GM12878 (cell line): ENCODE data around the gene CRB1. TPM values are rescaled to one million over a fixed set of nuclear protein-coding genes. Genes with fewer than 3 reads are reported as not detected.

Source experiments
- ATAC-seq: fragments of 200-7000 bp; cut with Tn5 transposase; 3 replicates; pipeline ENCODE4 v1.9.1; 2020; ENCODE audit warnings: mild to moderate bottlenecking, moderate library complexity
- Bru-seq: library from RNA; stranded (reverse); fragments of 400-500 nt; gene quantifications from one replicate; lab custom pipeline; 2021; lab: Mats Ljungman, UMichigan
- BruChase-seq, 2 experiments: library from RNA; stranded (reverse); fragments of 400-500 nt; gene quantifications; one replicate each; lab custom pipeline; 2021; lab: Mats Ljungman, UMichigan
- BruUV-seq: library from RNA; stranded (reverse); fragments of 400-500 nt; replicated peaks from 2 replicates; lab custom pipeline; 2021; lab: Mats Ljungman, UMichigan
- CTCF ChIA-PET: fragments of 300-600 bp; sonication (Branson Sonifier 250); formaldehyde crosslinking; extraction: SDS; loops from one replicate; lab custom pipeline; 2021; ENCODE audit warnings: inconsistent platforms; lab: Yijun Ruan, JAX
- POLR2A ChIA-PET: fragments of 350-600 bp; formaldehyde crosslinking; extraction: SDS; loops from one replicate; lab custom pipeline; 2021; ENCODE audit warnings: inconsistent platforms; lab: Charles Lee
- RAD21 ChIA-PET: fragments of 300-600 bp; sonication (Branson Sonifier 250); formaldehyde crosslinking; loops from one replicate; lab custom pipeline; 2023; ENCODE audit warnings: antibody characterized with exemption; ENCODE audit not compliant: unreplicated experiment; lab: Charles Lee
- SMC1A ChIA-PET: fragments of 300-600 bp; sonication (Branson Sonifier 250); formaldehyde crosslinking; loops from one replicate; lab custom pipeline; 2023; ENCODE audit not compliant: unreplicated experiment, uncharacterized antibody; lab: Charles Lee
- DNase-seq: peaks from one replicate; pipeline ENCODE4 v3.0.0-alpha.2; 2011; ENCODE audit warnings: low read depth, low spot score
- FAIRE-seq: peaks from 3 replicates; lab custom pipeline; 2011; peaks lifted over from hg19 to GRCh38; lab: Jason Lieb, UNC
- H2AFZ ChIP-seq: 2 replicates; pipeline ENCODE4 v1.6.0; 2011; ENCODE audit warnings: low read depth, low read length, control low read depth; ENCODE audit not compliant: control insufficient read depth
- H3K27ac ChIP-seq: 2 replicates; pipeline ENCODE4 v1.5.1; 2011; ENCODE audit warnings: control low read depth; ENCODE audit not compliant: control insufficient read depth, insufficient read depth
- H3K27me3 ChIP-seq, 2 experiments: replicated peaks in 1 of 2; 2 replicates each; pipeline versions ENCODE4 v1.6.0 to v1.6.1; 2011; ENCODE audit warnings: low read length in 1 of 2; ENCODE audit not compliant: control insufficient read depth in 2 of 2, insufficient read depth in 2 of 2
- H3K36me3 ChIP-seq, 2 experiments: 2 replicates each; pipeline ENCODE4 v1.5.1; 2011; ENCODE audit warnings: low read length in 1 of 2; ENCODE audit not compliant: control insufficient read depth in 2 of 2, insufficient read depth in 2 of 2
- H3K4me1 ChIP-seq: 2 replicates; pipeline ENCODE4 v1.6.1; 2011; ENCODE audit warnings: mild to moderate bottlenecking, low read length, moderate library complexity, mixed read lengths; ENCODE audit not compliant: control insufficient read depth, insufficient read depth
- H3K4me2 ChIP-seq: 2 replicates; pipeline ENCODE4 v1.6.0; 2011; ENCODE audit warnings: control low read depth; ENCODE audit not compliant: control insufficient read depth, insufficient read depth
- H3K4me3 ChIP-seq: fragments of 200-600 bp; sonication (generic); 2 replicates; pipeline ENCODE4 v1.5.1; 2016
- H3K79me2 ChIP-seq: 2 replicates; pipeline ENCODE4 v1.6.0; 2011; ENCODE audit warnings: low read length; ENCODE audit not compliant: control insufficient read depth, insufficient read depth
- H3K9ac ChIP-seq: 2 replicates; pipeline ENCODE4 v1.8.0; 2011; ENCODE audit warnings: low read length, control low read depth, mixed read lengths; ENCODE audit not compliant: control insufficient read depth, insufficient read depth
- H3K9me3 ChIP-seq: replicated peaks from 3 replicates; pipeline ENCODE4 v1.5.1; 2011; ENCODE audit warnings: mild to moderate bottlenecking, low read length; ENCODE audit not compliant: control insufficient read depth, insufficient read depth
- H4K20me1 ChIP-seq: 2 replicates; pipeline ENCODE4 v1.6.0; 2011; ENCODE audit not compliant: control insufficient read depth, insufficient read depth
- NFXL1 ChIP-seq: fragments of 450-650 bp; IDR thresholded peaks from 2 replicates; pipeline ENCODE4 v1.6.1; 2017; ENCODE audit warnings: antibody characterized with exemption, mild to moderate bottlenecking, borderline replicate concordance
- RB1 ChIP-seq: fragments of 450-650 bp; formaldehyde crosslinking; IDR thresholded peaks from 2 replicates; pipeline ENCODE4 v1.6.1; 2017; ENCODE audit warnings: mild to moderate bottlenecking, borderline replicate concordance
- SMAD1 ChIP-seq: fragments of 450-650 bp; IDR thresholded peaks from 2 replicates; pipeline ENCODE4 v1.6.1; 2018; ENCODE audit warnings: mild to moderate bottlenecking, low read depth; ENCODE audit not compliant: partially characterized antibody
- TCF7 ChIP-seq: IDR thresholded peaks from 2 replicates; pipeline ENCODE4 v1.6.1; 2014; ENCODE audit warnings: antibody characterized with exemption, borderline replicate concordance
- WGBS: methylation state at CpG from one replicate; pipeline ENCODE4 v1.1.6; 2016; ENCODE audit warnings: low lambda C conversion rate; ENCODE audit not compliant: insufficient replicate concordance, insufficient coverage; ENCODE audit errors: missing lambda C conversion rate; 5-methylcytosine and 5-hydroxymethylcytosine counted together
- in situ Hi-C: fragments of 300-500 bp; cut with MboI; formaldehyde crosslinking; loops from 9 replicates; pipeline ENCODE4 v1.14.3; 2018; ENCODE audit warnings: mixed read lengths
- intact Hi-C: fragments of 100-400 bp; cut with micrococcal nuclease; formaldehyde crosslinking; loops from one replicate; pipeline ENCODE4 v1.14.2; 2022; ENCODE audit not compliant: unreplicated experiment
- long read RNA-seq, 2 experiments: library from polyadenylated mRNA; unstranded; transcript quantifications; one replicate each; pipeline ENCODE4 v2.0.0, GENCODE V29; 2019 to 2020
- polyA minus RNA-seq, 3 experiments: library from RNA; depleted of rRNA, polyadenylated mRNA; stranded (reverse); fragments of >200 nt; gene quantifications; 2 replicates each; pipeline ENCODE4 v1.2.3, GENCODE V29; 2011
- polyA plus RNA-seq, 11 experiments: library from polyadenylated mRNA; depleted of rRNA in 4 of 11; unstranded in 6 of 11; stranded (reverse) in 5 of 11; fragments of >200 nt; fragmentation: Nextera tagmentation in 4 of 11; fragmentation: Illumina TruSeq in 1 of 11; extraction: Ambion mirVana in 4 of 11; extraction: Trizol in 1 of 11; gene quantifications; 1 replicate in 1 of 11; 2 replicates in 10 of 11; pipeline versions ENCODE4 v1.2.1 to v1.2.3, GENCODE V29; 2011 to 2016; ENCODE audit warnings: inconsistent platforms in 2 of 11, missing spikeins in 2 of 11, low read depth in 1 of 11
- total RNA-seq, 4 experiments: library from RNA; depleted of rRNA in 3 of 4; stranded (reverse); fragments of >200 nt in 3 of 4; fragmentation: Illumina TruSeq in 1 of 4; extraction: Trizol in 1 of 4; gene quantifications; 2 replicates each; pipeline versions ENCODE4 v1.2.1 to v1.2.3, GENCODE V29; 2013 to 2021
- TF ChIP-seq, protein P1 (sequence below): fragments of 450-650 bp; IDR thresholded peaks from 2 replicates; pipeline ENCODE4 v1.6.1; 2014; ENCODE audit warnings: mild to moderate bottlenecking

CRB1 gene
- total RNA-seq (2013; cell fraction: nucleolus; rRNA removed) = 0.46 and 0.64 TPM in 2 replicates
- 0.06 TPM in 1 of 2 replicates, not detected in the other for total RNA-seq (2014; rRNA removed)
- total RNA-seq (2014; rRNA removed; fragmentation: Illumina TruSeq; extraction: Trizol) = not detected in 2 replicates
- not detected in 2 replicates for total RNA-seq (2021)
- not detected for polyA plus RNA-seq (2011; ENCODE audit: low read depth)
- 0.10 and 0.16 TPM in 2 replicates for polyA plus RNA-seq (2011; rRNA removed)
- polyA plus RNA-seq (2011; cell fraction: cytosol; rRNA removed) = 0.06 TPM in 1 of 2 replicates, not detected in the other
- 0.07 and 0.09 TPM in 2 replicates for polyA plus RNA-seq (2011; cell fraction: nucleus; rRNA removed)
- not detected in 2 replicates for polyA plus RNA-seq (2012)
- polyA plus RNA-seq (2014; fragmentation: Illumina TruSeq; extraction: Trizol) = 0.06 TPM in 1 of 2 replicates, not detected in the other
- polyA plus RNA-seq (2014; fragmentation: Nextera tagmentation; extraction: Ambion mirVana) = not detected
- polyA plus RNA-seq (2014; rRNA removed) = 0.06 TPM in 1 of 2 replicates, not detected in the other
- not detected for polyA plus RNA-seq (2016; fragmentation: Nextera tagmentation; extraction: Ambion mirVana)
- 0.41 and 0.59 TPM in 2 replicates for polyA minus RNA-seq (2011; rRNA and poly(A)+ RNA removed)
- polyA minus RNA-seq (2011; cell fraction: cytosol; rRNA and poly(A)+ RNA removed) = not detected in 2 replicates
- 0.10 and 0.12 TPM in 2 replicates for polyA minus RNA-seq (2011; cell fraction: nucleus; rRNA and poly(A)+ RNA removed)
- Bru-seq, nascent RNA = percentile 23 among the genes with signal in this experiment
- BruChase-seq, experiment 1, labeled RNA remaining after a 6-hour chase = percentile 17 among the genes with signal in this experiment
- BruChase-seq, experiment 2, labeled RNA remaining after a 2-hour chase = percentile 16 among the genes with signal in this experiment
- long read RNA-seq, experiment 1 = 0 reads
- long read RNA-seq, experiment 2, partial matches to known transcripts = 0 of 1 reads
- long read RNA-seq, experiment 2, other reads (novel, unspliced or antisense) = 1 of 1 reads

DNA sequence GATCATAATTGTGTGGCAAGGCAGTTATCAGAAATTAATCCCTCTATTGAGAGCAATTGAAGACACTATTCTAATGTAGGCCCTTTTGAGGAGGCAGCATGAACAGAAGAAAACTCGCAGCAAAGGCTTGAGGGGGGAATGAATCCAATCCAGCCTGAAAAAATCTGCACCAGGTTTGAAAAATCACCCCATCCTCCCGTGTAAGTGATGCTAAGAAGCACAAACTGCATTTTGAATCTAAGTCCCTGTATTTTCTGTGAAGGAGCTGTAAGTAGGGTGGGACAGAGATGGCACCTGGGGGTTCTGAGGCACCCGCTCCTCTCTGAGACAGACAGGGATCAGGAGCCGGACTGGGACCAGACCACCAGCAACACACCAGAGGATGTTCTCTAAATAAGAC, at the start of gene CRB1:
TSS of gene CRB1 (plus strand) at position 241 of the 400 bp plus-strand sequence. CDS start 161 bp downstream, outside the sequence.
- no peak for FAIRE-seq
- ChIA-PET CTCF (no interaction called here), SMC1A (no interaction called here), RAD21 (no interaction called here), POLR2A (no interaction called here)
- no peak for DNase-seq
- no peaks in the 10 kb centered on the region for H4K20me1 ChIP-seq
- in situ Hi-C loops (no loop called here), intact Hi-C loops (no loop called here)
- 27% methylated on average over 4 of the region's 4 CpGs for WGBS
- H3K27me3 ChIP-seq = no peaks in the 10 kb centered on the region
- H3K27ac ChIP-seq = no peak within 1 kb of the TSS
- H3K9ac ChIP-seq = no peak within 1 kb of the TSS
- H3K79me2 ChIP-seq = no peaks in the 10 kb centered on the region
- no peak within 1 kb of the TSS for H3K4me3 ChIP-seq
- H3K9me3 ChIP-seq = no peaks in the 10 kb centered on the region
- H3K4me2 ChIP-seq = no peak within 1 kb of the TSS
- ATAC-seq = no peak
- no peaks in the 10 kb centered on the region for H3K4me1 ChIP-seq
- H3K36me3 ChIP-seq = no peaks in the 10 kb centered on the region
- H2AFZ ChIP-seq = no peak within 1 kb of the TSS
- TF ChIP-seq, protein P1, sequence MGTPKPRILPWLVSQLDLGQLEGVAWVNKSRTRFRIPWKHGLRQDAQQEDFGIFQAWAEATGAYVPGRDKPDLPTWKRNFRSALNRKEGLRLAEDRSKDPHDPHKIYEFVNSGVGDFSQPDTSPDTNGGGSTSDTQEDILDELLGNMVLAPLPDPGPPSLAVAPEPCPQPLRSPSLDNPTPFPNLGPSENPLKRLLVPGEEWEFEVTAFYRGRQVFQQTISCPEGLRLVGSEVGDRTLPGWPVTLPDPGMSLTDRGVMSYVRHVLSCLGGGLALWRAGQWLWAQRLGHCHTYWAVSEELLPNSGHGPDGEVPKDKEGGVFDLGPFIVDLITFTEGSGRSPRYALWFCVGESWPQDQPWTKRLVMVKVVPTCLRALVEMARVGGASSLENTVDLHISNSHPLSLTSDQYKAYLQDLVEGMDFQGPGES = no peak
- TF ChIP-seq SMAD1 (no peak), TCF7 (no peak), NFXL1 (no peak), RB1 (no peak)
- no TSS peak for BruUV-seq
